HL-60 (cell line): Measurements from ENCODE around the gene EVI5.

Experiments
- CTCF ChIP-seq: IDR thresholded peaks from one replicate; pipeline ENCODE4 v1.5.1; 2011; ENCODE audit warnings: low read length, control low read depth, inconsistent platforms; ENCODE audit not compliant: insufficient read depth
- POLR2AphosphoS5 ChIP-seq: IDR thresholded peaks from 2 replicates; pipeline ENCODE4 v1.6.1; 2012; ENCODE audit warnings: low read depth
- REST ChIP-seq: IDR thresholded peaks from 2 replicates; pipeline ENCODE4 v1.6.1; 2012; ENCODE audit warnings: low read depth; ENCODE audit not compliant: insufficient replicate concordance

GRCh38 chr1:92695104-92695503 lies 89.8 kb downstream of the EVI5 start:
- TF ChIP-seq CTCF = no peak
- no peak for TF ChIP-seq REST
- TF ChIP-seq POLR2AphosphoS5 = no peak
